K562 (cell line): Measurements from ENCODE around the gene REEP2. TPM values are rescaled to one million over a fixed set of nuclear protein-coding genes. Genes with fewer than 3 reads are reported as not detected.
A peak's percentile ranks its signal among the peaks of the same experiment; 100 is the strongest.

ENCODE experiments used
- CBFA2T2 ChIP-seq: fragments of 450-650 bp; conservative IDR thresholded peaks from 2 replicates; pipeline ENCODE4 v1.6.1; 2017; ENCODE audit warnings: mild to moderate bottlenecking
- CEBPZ ChIP-seq: fragments of 150-350 bp; IDR thresholded peaks from 2 replicates; pipeline ENCODE4 v1.6.1; 2014; ENCODE audit warnings: low read depth, mild to moderate bottlenecking, low read length, borderline replicate concordance
- CHAMP1 ChIP-seq: fragments of 450-650 bp; IDR thresholded peaks from 2 replicates; pipeline ENCODE4 v1.6.1; 2016; ENCODE audit warnings: mild to moderate bottlenecking
- CXXC5 ChIP-seq: fragments of 250-450 bp; sonication (Bioruptor Pico); IDR thresholded peaks from 2 replicates; pipeline ENCODE4 v1.8.0; 2022; ENCODE audit warnings: inconsistent platforms, mild to moderate bottlenecking, moderate library complexity
- E2F6 ChIP-seq, 2 experiments: IDR thresholded peaks; 2 replicates each; pipeline ENCODE4 v1.6.1; 2011; ENCODE audit warnings: borderline replicate concordance in 1 of 2, control low read depth in 1 of 2, low read depth in 1 of 2, low read length in 1 of 2, mild to moderate bottlenecking in 1 of 2, mixed read lengths in 1 of 2, moderate library complexity in 1 of 2; ENCODE audit not compliant: insufficient read depth in 1 of 2, insufficient read length in 1 of 2, poor library complexity in 1 of 2, severe bottlenecking in 1 of 2; ENCODE audit errors: extremely low read depth in 1 of 2
- FOXK1 ChIP-seq: sonication (generic); formaldehyde crosslinking; IDR thresholded peaks from 2 replicates; pipeline ENCODE4 v1.8.0; 2022; ENCODE audit warnings: missing genetic modification reagents, mild to moderate bottlenecking, borderline replicate concordance
- HEY1 ChIP-seq: fragments of 250-450 bp; sonication (Bioruptor Pico); IDR thresholded peaks from 2 replicates; pipeline ENCODE4 v1.5.0; 2020; ENCODE audit warnings: mild to moderate bottlenecking, moderate library complexity, borderline replicate concordance
- MEIS2 ChIP-seq: fragments of 450-650 bp; IDR thresholded peaks from 2 replicates; pipeline ENCODE4 v1.6.1; 2014; ENCODE audit warnings: mild to moderate bottlenecking; ENCODE audit not compliant: partially characterized antibody
- MTA3 ChIP-seq: fragments of 450-650 bp; formaldehyde crosslinking; IDR thresholded peaks from 2 replicates; pipeline ENCODE4 v1.6.1; 2017; ENCODE audit warnings: mild to moderate bottlenecking, borderline replicate concordance
- TRIM24 ChIP-seq, 2 experiments: fragments of 450-650 bp; IDR thresholded peaks; 2 replicates each; pipeline ENCODE4 v1.6.1; 2016
- U2AF1 ChIP-seq: fragments of 200-400 bp; formaldehyde crosslinking; optimal IDR thresholded peaks from 2 replicates; pipeline ENCODE3; 2017; ENCODE audit warnings: mild to moderate bottlenecking, low read depth, low read length, moderate library complexity
- USF1 ChIP-seq: sonication (generic); formaldehyde crosslinking; IDR thresholded peaks from 2 replicates; pipeline ENCODE4 v1.9.0; 2022; ENCODE audit warnings: mild to moderate bottlenecking, missing genetic modification reagents
- ZFP36 ChIP-seq: fragments of 150-350 bp; IDR thresholded peaks from 2 replicates; pipeline ENCODE4 v1.6.1; 2018; ENCODE audit warnings: low read length, low read depth; ENCODE audit not compliant: partially characterized antibody
- ZNF24 ChIP-seq: fragments of 450-650 bp; IDR thresholded peaks from 2 replicates; pipeline ENCODE4 v1.6.1; 2016
- ZNF408 ChIP-seq: fragments of 250-450 bp; sonication (Bioruptor Pico); IDR thresholded peaks from 2 replicates; pipeline ENCODE4 v1.4.0; 2020; ENCODE audit warnings: low read depth, mild to moderate bottlenecking, moderate library complexity
- ZNF589 ChIP-seq: fragments of 200-800 bp; sonication (Bioruptor generic); IDR thresholded peaks from 2 replicates; pipeline ENCODE4 v1.6.1; 2016; ENCODE audit warnings: low read depth, missing genetic modification characterization, missing compliant biosample characterization
- polyA plus RNA-seq, 8 experiments: library from polyadenylated mRNA; depleted of rRNA in 4 of 8; stranded (reverse) in 5 of 8; unstranded in 3 of 8; fragments of >200 nt; fragmentation: Nextera tagmentation in 2 of 8; fragmentation: Illumina TruSeq in 1 of 8; extraction: Ambion mirVana in 2 of 8; extraction: Trizol in 1 of 8; gene quantifications; 2 replicates each; pipeline versions ENCODE4 v1.2.1 to v1.2.3, GENCODE V29; 2011 to 2014; ENCODE audit warnings: inconsistent platforms in 1 of 8, missing spikeins in 1 of 8
- total RNA-seq, 7 experiments: library from RNA; depleted of rRNA in 6 of 7; stranded (reverse); fragments of >200 nt in 6 of 7; fragmentation: Illumina TruSeq in 2 of 7; extraction: Trizol in 2 of 7; gene quantifications; 2 replicates each; pipeline versions ENCODE4 v1.2.1 to v1.2.3, GENCODE V29; 2011 to 2021; ENCODE audit warnings: low replicate concordance in 1 of 7
- TF ChIP-seq, protein P1 (sequence below): fragments of 450-650 bp; IDR thresholded peaks from 2 replicates; pipeline ENCODE4 v1.7.0; 2016; ENCODE audit warnings: borderline replicate concordance

The REEP2 gene
- total and polyA plus RNA-seq, 9 of the 15 experiments (the other 6 are each of a cell fraction or from before 2014, with no cell fraction given): 0.03 to 1.1 (median 0.12) TPM; not detected in 1

GRCh38 chr5:138438724-138439476 lies at the start of gene REEP2 (continued):
- no peak for TF ChIP-seq ZFP36
- no peak for TF ChIP-seq FOXK1
- TF ChIP-seq, protein P1, sequence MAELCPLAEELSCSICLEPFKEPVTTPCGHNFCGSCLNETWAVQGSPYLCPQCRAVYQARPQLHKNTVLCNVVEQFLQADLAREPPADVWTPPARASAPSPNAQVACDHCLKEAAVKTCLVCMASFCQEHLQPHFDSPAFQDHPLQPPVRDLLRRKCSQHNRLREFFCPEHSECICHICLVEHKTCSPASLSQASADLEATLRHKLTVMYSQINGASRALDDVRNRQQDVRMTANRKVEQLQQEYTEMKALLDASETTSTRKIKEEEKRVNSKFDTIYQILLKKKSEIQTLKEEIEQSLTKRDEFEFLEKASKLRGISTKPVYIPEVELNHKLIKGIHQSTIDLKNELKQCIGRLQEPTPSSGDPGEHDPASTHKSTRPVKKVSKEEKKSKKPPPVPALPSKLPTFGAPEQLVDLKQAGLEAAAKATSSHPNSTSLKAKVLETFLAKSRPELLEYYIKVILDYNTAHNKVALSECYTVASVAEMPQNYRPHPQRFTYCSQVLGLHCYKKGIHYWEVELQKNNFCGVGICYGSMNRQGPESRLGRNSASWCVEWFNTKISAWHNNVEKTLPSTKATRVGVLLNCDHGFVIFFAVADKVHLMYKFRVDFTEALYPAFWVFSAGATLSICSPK: no peak
- no peak for TF ChIP-seq U2AF1
- 0 out of 2 replicates have a peak, but pooled peaks have one; percentile 11 for TF ChIP-seq MTA3
- no peak for TF ChIP-seq MEIS2
- TF ChIP-seq HEY1: no peak
- TF ChIP-seq CBFA2T2: no peak
- TF ChIP-seq ZNF24: no peak
- peak; percentile 69 for TF ChIP-seq CXXC5 (CRISPR knock-in tag)
- TF ChIP-seq USF1 (CRISPR knock-in tag): no peak
- TF ChIP-seq CEBPZ: no peak
- TF ChIP-seq ZNF408: no peak
- TF ChIP-seq TRIM24 (IDR thresholded peaks at IDR 0.05): no peak
- TF ChIP-seq E2F6 (IDR thresholded peaks at IDR 0.05; ENCODE audit: borderline replicate concordance in 1 of 2, extremely low read depth in 1 of 2, insufficient read depth in 1 of 2, insufficient read length in 1 of 2, low read depth in 1 of 2, low read length in 1 of 2, poor library complexity in 1 of 2, severe bottlenecking in 1 of 2): peak in 1 of 2 experiments; percentile 22
- TF ChIP-seq ZNF589 (CRISPR knock-in tag): no peak
- TF ChIP-seq CHAMP1: no peak
